Right atrium auricular region (tissue), 2 donors: ENCODE measurements around the gene FKBP2. TPM values are rescaled to one million over a fixed set of nuclear protein-coding genes. Genes with fewer than 3 reads are reported as not detected.

ENCODE experiments used
- DNase-seq: peaks from one replicate; pipeline ENCODE4 v3.0.0-alpha.2; 2019; ENCODE audit warnings: low spot score
- H3K27ac ChIP-seq, 2 donors: fragments of 200-600 bp; sonication (generic); 1 replicate in 1 of 2; 2 replicates in 1 of 2; pipeline ENCODE4 v1.5.1; 2016 to 2019
- H3K27me3 ChIP-seq, 2 donors: fragments of 200-600 bp; sonication (generic); one replicate each; pipeline versions ENCODE4 v1.5.1 to v1.6.0; 2017 to 2019
- H3K36me3 ChIP-seq: fragments of 200-600 bp; sonication (generic); one replicate; pipeline ENCODE4 v1.5.1; 2016
- H3K4me1 ChIP-seq, 2 donors: fragments of 200-600 bp; sonication (generic); one replicate each; pipeline versions ENCODE4 v1.5.1 to v1.6.0; 2017 to 2019
- H3K4me3 ChIP-seq, 2 donors: fragments of 200-600 bp; sonication (generic); 1 replicate in 1 of 2; 2 replicates in 1 of 2; pipeline ENCODE4 v1.5.1; 2017 to 2019; ENCODE audit warnings: mild to moderate bottlenecking in 1 of 2, moderate library complexity in 1 of 2
- H3K9me3 ChIP-seq, 2 donors: fragments of 200-600 bp; sonication (generic); one replicate each; pipeline ENCODE4 v1.5.1; 2019
- total RNA-seq, 2 donors: library from RNA; depleted of rRNA; stranded (reverse); fragments of >200 nt; gene quantifications; one replicate each; pipeline ENCODE4 v1.1.0, GENCODE V29; 2016
- TF ChIP-seq, protein P1 (sequence below), 2 donors: fragments of 200-600 bp; sonication (generic); IDR thresholded peaks; one replicate each; pipeline ENCODE4 v1.5.1; 2019; ENCODE audit warnings: antibody characterized with exemption in 2 of 2

FKBP2 gene
- total RNA-seq = 10 to 100 TPM; 59.1 to 83.4 TPM

DNA sequence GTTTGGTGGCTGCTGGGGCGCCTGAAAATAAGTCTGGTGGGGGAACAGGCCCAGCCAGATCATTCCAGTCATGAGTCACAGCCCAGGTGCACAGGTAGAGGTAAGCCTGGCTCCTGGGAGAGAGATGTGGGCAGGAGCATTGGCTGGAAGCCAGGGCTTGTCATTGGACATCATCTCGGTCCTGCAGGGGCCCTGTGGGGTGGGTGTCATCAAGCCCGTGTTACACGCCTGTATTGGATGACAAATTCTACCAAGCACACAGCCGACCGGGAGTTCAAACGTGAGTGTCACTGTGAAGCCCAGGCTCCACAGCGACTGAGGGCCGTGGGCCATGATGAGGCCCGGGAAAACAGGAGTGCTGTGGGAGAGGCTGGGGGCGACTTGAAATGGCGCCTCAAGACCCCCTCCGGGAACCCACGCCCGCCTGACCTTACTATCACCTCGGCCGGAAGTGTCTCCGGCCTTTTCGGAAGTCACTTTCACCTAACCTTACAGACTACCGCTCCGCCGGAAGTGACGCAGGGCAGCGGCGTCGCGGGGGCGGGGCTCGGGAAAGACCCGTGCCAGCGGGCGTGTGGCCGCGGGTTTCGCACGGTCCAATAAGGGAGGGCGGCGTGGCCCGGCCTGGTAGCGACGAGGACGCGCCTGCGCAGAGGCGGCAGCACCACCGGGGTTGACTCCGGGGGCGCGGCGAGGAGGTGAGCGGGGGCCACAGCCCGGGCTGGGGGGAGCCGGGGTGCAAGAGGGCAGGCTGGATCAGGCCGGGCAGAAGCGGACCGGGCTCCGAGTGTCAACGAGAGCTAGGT, at the start of gene FKBP2:
Gene FKBP2 (plus strand): TSS at position 661 of the 806 bp plus-strand sequence. CDS start 1,293 bp downstream, outside the sequence.
- H3K27me3 ChIP-seq = no peaks in the 10 kb centered on the region
- no peaks in the 10 kb centered on the region for H3K9me3 ChIP-seq
- DNase-seq = peak; percentile 98
- H3K4me3 ChIP-seq = peak within 1 kb of the TSS; percentile 75 to 85
- peaks cover 0 to 59% of the 10 kb centered on the region in 2 donors for H3K4me1 ChIP-seq
- TF ChIP-seq, protein P1, sequence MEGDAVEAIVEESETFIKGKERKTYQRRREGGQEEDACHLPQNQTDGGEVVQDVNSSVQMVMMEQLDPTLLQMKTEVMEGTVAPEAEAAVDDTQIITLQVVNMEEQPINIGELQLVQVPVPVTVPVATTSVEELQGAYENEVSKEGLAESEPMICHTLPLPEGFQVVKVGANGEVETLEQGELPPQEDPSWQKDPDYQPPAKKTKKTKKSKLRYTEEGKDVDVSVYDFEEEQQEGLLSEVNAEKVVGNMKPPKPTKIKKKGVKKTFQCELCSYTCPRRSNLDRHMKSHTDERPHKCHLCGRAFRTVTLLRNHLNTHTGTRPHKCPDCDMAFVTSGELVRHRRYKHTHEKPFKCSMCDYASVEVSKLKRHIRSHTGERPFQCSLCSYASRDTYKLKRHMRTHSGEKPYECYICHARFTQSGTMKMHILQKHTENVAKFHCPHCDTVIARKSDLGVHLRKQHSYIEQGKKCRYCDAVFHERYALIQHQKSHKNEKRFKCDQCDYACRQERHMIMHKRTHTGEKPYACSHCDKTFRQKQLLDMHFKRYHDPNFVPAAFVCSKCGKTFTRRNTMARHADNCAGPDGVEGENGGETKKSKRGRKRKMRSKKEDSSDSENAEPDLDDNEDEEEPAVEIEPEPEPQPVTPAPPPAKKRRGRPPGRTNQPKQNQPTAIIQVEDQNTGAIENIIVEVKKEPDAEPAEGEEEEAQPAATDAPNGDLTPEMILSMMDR (IDR thresholded peaks at IDR 0.05) = no peak
- peak within 1 kb of the TSS; percentile 97 to 99 for H3K27ac ChIP-seq
- peaks cover 16% of the 10 kb centered on the region for H3K36me3 ChIP-seq

- peaks cover 0 to 19% of the 10 kb centered on the region in 2 donors for H3K4me1 ChIP-seq
- DNase-seq = no peak
- TF ChIP-seq, protein P1 (IDR thresholded peaks at IDR 0.05) = no peak
- H3K9me3 ChIP-seq = no peaks in the 10 kb centered on the region
- H3K36me3 ChIP-seq = peaks cover 54% of the 10 kb centered on the region
- no peaks in the 10 kb centered on the region for H3K27me3 ChIP-seq
- H3K4me3 ChIP-seq = no peak overlapping the region
- H3K27ac ChIP-seq = no peak overlapping the region
These were observed 48.5 kb upstream of the FKBP2 start for GRCh38 chr11:64192434-64192833.

GRCh38 chr11:64196626-64197025, 44.3 kb upstream of the FKBP2 start:
- Histone ChIP-seq H3K36me3 (peaks cover 89% of the 10 kb centered on the region), H3K4me3 (no peak overlapping the region)

GRCh38 chr11:64198511-64198910, 42.4 kb upstream of the FKBP2 start:
- no peaks in the 10 kb centered on the region for H3K4me1 ChIP-seq
- peaks cover 97% of the 10 kb centered on the region for H3K36me3 ChIP-seq
- TF ChIP-seq, protein P1 (IDR thresholded peaks at IDR 0.05) = no peak
- no peaks in the 10 kb centered on the region for H3K27me3 ChIP-seq
- no peak overlapping the region for H3K4me3 ChIP-seq
- no peak for DNase-seq
- no peak overlapping the region for H3K27ac ChIP-seq
- H3K9me3 ChIP-seq = no peaks in the 10 kb centered on the region

More at GRCh38 chr11:64196626-64197025, 44.3 kb upstream of the FKBP2 start:
- Histone ChIP-seq H3K9me3 (no peaks in the 10 kb centered on the region), H3K4me1 (no peaks in the 10 kb centered on the region), H3K27ac (no peak overlapping the region), H3K27me3 (no peaks in the 10 kb centered on the region)
- DNase-seq = no peak
- TF ChIP-seq, protein P1 (IDR thresholded peaks at IDR 0.05) = no peak

GRCh38 chr11:64201543-64201942, 39.4 kb upstream of the FKBP2 start:
- peaks cover 79% of the 10 kb centered on the region for H3K36me3 ChIP-seq
- no peak overlapping the region for H3K4me3 ChIP-seq
- TF ChIP-seq, protein P1 (IDR thresholded peaks at IDR 0.05) = no peak
- no peaks in the 10 kb centered on the region for H3K27me3 ChIP-seq
- DNase-seq = no peak
- peaks cover 0 to 18% of the 10 kb centered on the region in 2 donors for H3K4me1 ChIP-seq
- no peaks in the 10 kb centered on the region for H3K9me3 ChIP-seq
- no peak overlapping the region for H3K27ac ChIP-seq
